H9 (cell line): ENCODE measurements around the gene CCND2. TPM values are rescaled to one million over a fixed set of nuclear protein-coding genes. Genes with fewer than 3 reads are reported as not detected.

ENCODE experiments used
- DNase-seq: peaks from one replicate; pipeline ENCODE4 v3.0.0-alpha.2; 2017
- H2AFZ ChIP-seq: one replicate; pipeline ENCODE4 v1.6.1; 2013; ENCODE audit warnings: mild to moderate bottlenecking, low read length, control low read depth, moderate library complexity
- H2AK5ac ChIP-seq: 2 replicates; pipeline ENCODE4 v1.6.1; 2013; ENCODE audit warnings: low read length, control low read depth, mixed read lengths; ENCODE audit not compliant: insufficient read length
- H2BK120ac ChIP-seq: one replicate; pipeline ENCODE4 v1.6.1; 2013; ENCODE audit warnings: low read depth, mild to moderate bottlenecking, low read length, control low read depth, inconsistent platforms; ENCODE audit not compliant: poor library complexity, severe bottlenecking
- H2BK12ac ChIP-seq: 2 replicates; pipeline ENCODE4 v1.6.1; 2013; ENCODE audit warnings: low read length, control low read depth, mixed read lengths, low read depth; ENCODE audit not compliant: insufficient read length
- H2BK15ac ChIP-seq: 2 replicates; pipeline ENCODE4 v1.6.1; 2013; ENCODE audit warnings: low read depth, low read length, control low read depth
- H2BK20ac ChIP-seq: one replicate; pipeline ENCODE4 v1.6.1; 2013; ENCODE audit warnings: low read depth, mild to moderate bottlenecking, low read length, control low read depth, inconsistent platforms; ENCODE audit not compliant: poor library complexity, severe bottlenecking
- H2BK5ac ChIP-seq: 2 replicates; pipeline ENCODE4 v1.6.1; 2013; ENCODE audit warnings: low read length, control low read depth, mixed read lengths; ENCODE audit not compliant: insufficient read length
- H3K14ac ChIP-seq: 2 replicates; pipeline ENCODE4 v1.6.1; 2013; ENCODE audit warnings: low read length, control low read depth; ENCODE audit not compliant: insufficient read depth
- H3K18ac ChIP-seq: 2 replicates; pipeline ENCODE4 v1.6.1; 2013; ENCODE audit warnings: low read depth, mild to moderate bottlenecking, mixed read lengths, low read length, control low read depth; ENCODE audit not compliant: insufficient read length
- H3K23ac ChIP-seq: 2 replicates; pipeline ENCODE4 v1.6.1; 2013; ENCODE audit warnings: low read length, control low read depth, mixed read lengths, low read depth; ENCODE audit not compliant: insufficient read length
- H3K23me2 ChIP-seq: 2 replicates; pipeline ENCODE4 v1.6.1; 2013; ENCODE audit warnings: low read depth, mild to moderate bottlenecking, mixed read lengths, low read length, control low read depth; ENCODE audit not compliant: insufficient read length, poor library complexity, severe bottlenecking
- H3K27ac ChIP-seq: 2 replicates; pipeline ENCODE4 v1.5.1; 2013; ENCODE audit warnings: low read length, control low read depth, mixed read lengths, low read depth; ENCODE audit not compliant: insufficient read length
- H3K27me3 ChIP-seq: 2 replicates; pipeline ENCODE4 v1.6.1; 2013; ENCODE audit warnings: low read length, control low read depth, inconsistent platforms; ENCODE audit not compliant: insufficient read depth
- H3K4ac ChIP-seq: 2 replicates; pipeline ENCODE4 v1.6.1; 2013; ENCODE audit warnings: low read depth, mild to moderate bottlenecking, control low read depth, inconsistent platforms, low read length, moderate library complexity
- H3K4me1 ChIP-seq: 2 replicates; pipeline ENCODE4 v1.6.1; 2013; ENCODE audit warnings: low read length, control low read depth, inconsistent platforms; ENCODE audit not compliant: insufficient read depth
- H3K4me2 ChIP-seq: 2 replicates; pipeline ENCODE4 v1.6.1; 2013; ENCODE audit warnings: low read length, control low read depth, mixed read lengths; ENCODE audit not compliant: insufficient read length, insufficient read depth
- H3K56ac ChIP-seq: 2 replicates; pipeline ENCODE4 v1.6.1; 2013; ENCODE audit warnings: low read depth, mild to moderate bottlenecking, mixed read lengths, low read length, control low read depth; ENCODE audit not compliant: insufficient read length
- H3K79me1 ChIP-seq: 2 replicates; pipeline ENCODE4 v1.6.1; 2013; ENCODE audit warnings: low read depth, mild to moderate bottlenecking, moderate library complexity, low read length, control low read depth, inconsistent platforms; ENCODE audit not compliant: insufficient read depth, poor library complexity, severe bottlenecking
- H3K79me2 ChIP-seq: 2 replicates; pipeline ENCODE4 v1.6.1; 2013; ENCODE audit warnings: low read length, control low read depth, inconsistent platforms; ENCODE audit not compliant: insufficient read depth
- H3K9ac ChIP-seq: 2 replicates; pipeline ENCODE4 v1.6.1; 2013; ENCODE audit warnings: low read length, control low read depth, mixed read lengths; ENCODE audit not compliant: insufficient read length; ENCODE audit errors: extremely low read depth
- H3K9me3 ChIP-seq: one replicate; pipeline ENCODE4 v1.6.1; 2013; ENCODE audit warnings: low read depth, low read length, inconsistent platforms; ENCODE audit not compliant: control insufficient read depth
- H3T11ph ChIP-seq: one replicate; pipeline ENCODE4 v1.6.1; 2013; ENCODE audit warnings: mild to moderate bottlenecking, low read length, control low read depth, inconsistent platforms
- H4K20me1 ChIP-seq: one replicate; pipeline ENCODE4 v1.6.1; 2013; ENCODE audit not compliant: control insufficient read depth, insufficient read length, insufficient read depth
- H4K5ac ChIP-seq: 2 replicates; pipeline ENCODE4 v1.6.1; 2013; ENCODE audit warnings: low read depth, mild to moderate bottlenecking, mixed read lengths, low read length, control low read depth; ENCODE audit not compliant: insufficient read length
- H4K8ac ChIP-seq: replicated peaks from 2 replicates; pipeline ENCODE4 v1.6.1; 2013; ENCODE audit warnings: low read length, control low read depth, mixed read lengths, low read depth; ENCODE audit not compliant: insufficient read length
- H4K91ac ChIP-seq: 2 replicates; pipeline ENCODE4 v1.6.1; 2013; ENCODE audit warnings: low read depth, mild to moderate bottlenecking, moderate library complexity, mixed read lengths, low read length, control low read depth; ENCODE audit not compliant: insufficient read length
- H3K27ac Mint-ChIP-seq, 3 experiments: 2 replicates in 2 of 3; 3 replicates in 1 of 3; pipeline ENCODE4 v1.8.0; 2020 to 2021; ENCODE audit warnings: mixed read lengths in 3 of 3, mild to moderate bottlenecking in 1 of 3, moderate library complexity in 1 of 3
- H3K27me3 Mint-ChIP-seq: 2 replicates; pipeline ENCODE4 v1.8.0; 2021; ENCODE audit warnings: low read depth, mild to moderate bottlenecking, moderate library complexity, mixed read lengths
- H3K36me3 Mint-ChIP-seq, 3 experiments: 2 replicates in 2 of 3; 3 replicates in 1 of 3; pipeline ENCODE4 v1.8.0; 2020 to 2021; ENCODE audit warnings: low read depth in 3 of 3, mixed read lengths in 3 of 3; ENCODE audit not compliant: insufficient read depth in 1 of 3
- H3K4me1 Mint-ChIP-seq, 2 experiments: 2 replicates each; pipeline ENCODE4 v1.8.0; 2020; ENCODE audit warnings: mixed read lengths in 2 of 2
- H3K4me3 Mint-ChIP-seq, 2 experiments: 2 replicates in 1 of 2; 3 replicates in 1 of 2; pipeline ENCODE4 v1.8.0; 2020 to 2021; ENCODE audit warnings: mild to moderate bottlenecking in 2 of 2, mixed read lengths in 2 of 2, moderate library complexity in 1 of 2
- H3K9me3 Mint-ChIP-seq, 2 experiments: 2 replicates in 1 of 2; 3 replicates in 1 of 2; pipeline ENCODE4 v1.8.0; 2020; ENCODE audit warnings: mild to moderate bottlenecking in 2 of 2, mixed read lengths in 2 of 2, moderate library complexity in 1 of 2
- WGBS: extraction: QIAGEN DNeasy Blood & Tissue Kit; methylation state at CpG from one replicate; pipeline ENCODE4 v1.1.7; 2013; ENCODE audit warnings: missing lambda C conversion rate, low lambda C conversion rate, mixed read lengths; ENCODE audit not compliant: insufficient read length; ENCODE audit errors: extremely low coverage; 5-methylcytosine and 5-hydroxymethylcytosine counted together
- total RNA-seq: library from RNA; stranded (reverse); gene quantifications from 2 replicates; pipeline ENCODE4 v1.2.1, GENCODE V29; 2021
- TF ChIP-seq, protein P1 (sequence below): fragments of 200-600 bp; sonication (generic); conservative IDR thresholded peaks from 3 replicates; pipeline ENCODE4 v1.8.0; 2021; ENCODE audit warnings: antibody characterized with exemption, mild to moderate bottlenecking

CCND2 gene
- total RNA-seq, 1 experiment from 2014 or later, result 104 TPM

DNA sequence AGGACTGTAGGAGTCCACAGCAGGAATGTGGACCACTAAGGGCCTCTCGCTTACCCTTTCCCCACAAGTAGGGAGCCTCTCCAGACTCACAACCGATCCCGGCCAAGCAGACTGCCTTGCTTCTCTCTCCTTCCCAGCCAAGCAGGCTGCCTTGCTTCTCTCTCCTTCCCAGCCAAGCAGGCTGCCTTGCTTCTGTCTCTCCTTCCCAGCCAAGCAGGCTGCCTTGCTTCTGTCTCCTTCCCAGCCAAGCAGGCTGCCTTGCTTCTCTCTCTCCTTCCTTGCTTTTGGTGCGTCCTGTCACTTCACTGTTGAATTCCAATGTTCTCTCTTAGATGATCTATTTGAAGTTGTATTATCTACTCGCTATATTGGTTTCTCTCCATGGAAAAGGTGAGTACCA, 32.6 kb upstream of the CCND2 start:
- no peak overlapping the region for H3K4me3 Mint-ChIP-seq
- no peak overlapping the region for H2AK5ac ChIP-seq
- H4K20me1 ChIP-seq, result no peaks in the 10 kb centered on the region
- no peak overlapping the region for H2BK120ac ChIP-seq
- peaks cover 5 to 15% (median 6%) of the 10 kb centered on the region in 3 experiments; a peak in 6 of 7 replicates for H3K36me3 Mint-ChIP-seq
- TF ChIP-seq, protein P1, sequence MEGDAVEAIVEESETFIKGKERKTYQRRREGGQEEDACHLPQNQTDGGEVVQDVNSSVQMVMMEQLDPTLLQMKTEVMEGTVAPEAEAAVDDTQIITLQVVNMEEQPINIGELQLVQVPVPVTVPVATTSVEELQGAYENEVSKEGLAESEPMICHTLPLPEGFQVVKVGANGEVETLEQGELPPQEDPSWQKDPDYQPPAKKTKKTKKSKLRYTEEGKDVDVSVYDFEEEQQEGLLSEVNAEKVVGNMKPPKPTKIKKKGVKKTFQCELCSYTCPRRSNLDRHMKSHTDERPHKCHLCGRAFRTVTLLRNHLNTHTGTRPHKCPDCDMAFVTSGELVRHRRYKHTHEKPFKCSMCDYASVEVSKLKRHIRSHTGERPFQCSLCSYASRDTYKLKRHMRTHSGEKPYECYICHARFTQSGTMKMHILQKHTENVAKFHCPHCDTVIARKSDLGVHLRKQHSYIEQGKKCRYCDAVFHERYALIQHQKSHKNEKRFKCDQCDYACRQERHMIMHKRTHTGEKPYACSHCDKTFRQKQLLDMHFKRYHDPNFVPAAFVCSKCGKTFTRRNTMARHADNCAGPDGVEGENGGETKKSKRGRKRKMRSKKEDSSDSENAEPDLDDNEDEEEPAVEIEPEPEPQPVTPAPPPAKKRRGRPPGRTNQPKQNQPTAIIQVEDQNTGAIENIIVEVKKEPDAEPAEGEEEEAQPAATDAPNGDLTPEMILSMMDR, result no peak
- no peak overlapping the region for H2BK15ac ChIP-seq
- H3K4me1 Mint-ChIP-seq, result peaks cover 7 to 34% of the 10 kb centered on the region in 2 experiments
- no peak overlapping the region for H4K91ac ChIP-seq
- no peaks in the 10 kb centered on the region for H3K79me1 ChIP-seq
- no CpG with 5 or more reads among the region's 5 CpGs for WGBS
- no peak overlapping the region for H3K56ac ChIP-seq
- no peaks in the 10 kb centered on the region for H3K9me3 ChIP-seq
- H3T11ph ChIP-seq, result no peak overlapping the region
- no peak for DNase-seq
- no peak overlapping the region for H3K4ac ChIP-seq
- no peak overlapping the region for H3K4me2 ChIP-seq
- H3K18ac ChIP-seq, result no peak overlapping the region
- H3K14ac ChIP-seq, result no peak overlapping the region
- no peak overlapping the region for H2AFZ ChIP-seq
- peaks cover 9% of the 10 kb centered on the region for H3K27me3 Mint-ChIP-seq
- no peaks in the 10 kb centered on the region for H3K23me2 ChIP-seq
- no peaks in the 10 kb centered on the region for H3K79me2 ChIP-seq
- no peak overlapping the region for H3K23ac ChIP-seq
- H3K9ac ChIP-seq, result no peak overlapping the region
- no peak overlapping the region for H3K27ac Mint-ChIP-seq
- no peak overlapping the region for H4K8ac ChIP-seq
- no peak overlapping the region for H2BK12ac ChIP-seq
- no peak overlapping the region for H2BK20ac ChIP-seq
- H3K4me1 ChIP-seq, result no peaks in the 10 kb centered on the region; the same call in 1 of the 2 replicates
- peaks cover 13 to 23% of the 10 kb centered on the region in 2 experiments for H3K9me3 Mint-ChIP-seq
- no peak overlapping the region for H2BK5ac ChIP-seq
- no peak overlapping the region for H4K5ac ChIP-seq
- no peaks in the 10 kb centered on the region for H3K27me3 ChIP-seq
- no peak overlapping the region for H3K27ac ChIP-seq
